HG03575 (cell line): ENCODE data around the gene OR4C12.
"Not testable (repeated sequence)": the region's sequence is repeated elsewhere in the genome, so short reads cannot be mapped to it uniquely, and the experiment has no call there.

Experiments used
- ATAC-seq: cut with Tn5 transposase; IDR thresholded peaks from one replicate; pipeline ENCODE4 v1.9.1; 2021; ENCODE audit not compliant: unreplicated experiment, insufficient number of reproducible peaks, low FRiP score; ENCODE audit errors: extremely low read depth

The OR4C12 gene

DNA sequence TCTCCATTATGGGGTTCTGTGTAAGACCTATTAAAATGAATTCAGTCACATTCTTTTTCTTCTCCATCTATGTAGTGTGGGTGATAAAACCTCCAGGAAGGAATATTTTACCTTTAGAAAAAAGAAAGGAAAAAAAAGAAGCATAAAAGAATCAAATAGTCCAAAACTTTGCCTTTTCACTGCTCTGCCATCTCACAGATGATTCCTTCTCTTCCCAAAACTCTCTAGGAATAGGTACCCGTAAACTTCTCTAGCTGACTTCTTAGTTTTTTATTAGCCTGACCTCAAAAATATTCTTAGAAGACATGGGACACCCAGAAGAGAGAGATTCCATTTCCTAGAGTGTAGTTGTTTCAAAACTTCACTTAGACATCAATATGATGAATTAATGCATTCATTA is at the start of gene OR4C12:
OR4C12 (minus strand) TSS at position 101 of the 400 bp plus-strand sequence; CDS start at position 67, 34 bp downstream.
- not testable (repeated sequence) for ATAC-seq

- ATAC-seq: no peak
Observed at GRCh38 chr11:50030193-50030592, 47.9 kb upstream of the OR4C12 start.

DNA sequence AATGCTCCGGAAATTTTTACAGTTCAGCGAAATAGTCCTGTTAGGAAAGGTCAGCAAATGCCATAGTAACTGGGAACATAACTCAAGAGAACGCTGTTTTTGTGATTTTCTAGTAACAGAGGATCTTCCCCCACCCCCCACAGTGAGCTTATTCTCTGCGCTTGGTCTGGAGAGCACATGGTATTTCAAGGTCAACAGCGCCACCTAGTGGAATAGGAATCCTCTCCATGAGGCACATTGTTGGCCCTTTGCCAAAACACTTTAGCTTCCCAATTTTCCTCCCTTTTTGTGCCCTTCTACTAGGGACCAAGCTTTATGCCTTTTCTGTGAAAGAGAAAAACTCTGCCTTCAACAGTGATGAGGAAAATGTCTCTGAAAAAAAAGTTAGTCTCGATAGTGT is 13.2 kb upstream of the OR4C12 start:
- ATAC-seq: no peak

DNA sequence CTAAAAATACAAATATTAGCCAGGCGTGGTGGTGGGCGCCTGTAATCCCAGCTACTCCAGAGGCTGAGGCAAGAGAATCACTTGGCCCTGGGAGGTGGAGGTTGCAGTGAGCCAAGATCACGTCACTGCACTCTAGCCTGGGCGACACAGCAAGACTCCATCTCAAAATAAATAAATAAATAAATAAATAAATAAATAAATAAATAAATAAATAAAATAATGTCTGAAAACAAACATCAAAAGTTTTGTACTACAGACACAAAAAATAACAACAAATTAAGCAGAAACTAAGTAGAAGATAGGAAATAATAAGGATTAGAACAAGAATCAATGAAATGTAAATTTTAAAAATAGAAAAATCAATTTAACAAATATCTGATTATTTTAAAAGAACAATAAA is 8.9 kb downstream of the OR4C12 start:
- not testable (repeated sequence) for ATAC-seq

DNA sequence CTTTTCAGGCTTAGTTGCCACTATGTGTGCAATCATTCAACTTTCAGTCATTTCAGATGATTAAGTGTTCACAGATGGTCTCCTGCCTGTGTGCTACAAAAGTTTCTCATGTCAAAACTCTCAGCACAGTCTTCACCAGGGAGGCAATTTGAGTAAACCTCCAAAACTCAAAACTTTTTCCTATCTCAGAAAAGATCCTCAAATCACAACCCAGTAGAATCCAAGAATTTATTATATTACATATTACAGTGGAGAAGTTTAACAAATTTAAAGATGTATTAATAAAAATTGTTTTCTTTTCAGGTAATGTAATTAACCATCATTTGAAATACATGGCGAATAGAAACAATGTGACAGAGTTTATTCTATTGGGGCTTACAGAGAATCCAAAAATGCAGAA is 30.2 kb downstream of the OR4C12 start, which contains the start of gene OR4C13:
OR4C13 (plus strand) TSS at position 301 of the 400 bp plus-strand sequence; CDS start at position 333, 32 bp downstream.
- ATAC-seq: no peak

DNA sequence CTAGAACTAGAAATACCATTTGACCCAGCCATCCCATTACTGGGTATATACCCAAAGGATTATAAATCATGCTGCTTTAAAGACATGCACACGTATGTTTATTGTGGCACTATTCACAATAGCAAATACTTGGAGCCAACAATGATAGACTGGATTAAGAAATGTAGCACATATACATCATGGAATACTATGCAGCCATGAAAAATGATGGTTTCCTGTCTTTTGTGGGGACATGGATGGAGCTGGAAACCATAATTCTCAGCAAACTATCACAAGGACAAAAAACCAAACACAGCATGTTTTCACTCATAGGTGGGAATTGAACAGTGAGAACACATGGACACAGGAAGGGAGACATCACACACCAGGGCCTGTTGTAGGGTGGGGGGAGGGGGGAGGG is 33.6 kb downstream of the OR4C12 start:
- not testable (repeated sequence) for ATAC-seq
